Epithelial cell of esophagus (primary cell): ENCODE results near the gene TMPRSS6.

Experiments
- DNase-seq: peaks from one replicate; pipeline ENCODE4 v3.0.0; 2010; ENCODE audit warnings: low read depth
- H3K4me3 ChIP-seq: 2 replicates; pipeline ENCODE4 v1.5.1; 2011; ENCODE audit warnings: mild to moderate bottlenecking, low read length, control low read depth
- TF ChIP-seq, protein P1 (sequence below): IDR thresholded peaks from 2 replicates; pipeline ENCODE4 v1.5.1; 2011; ENCODE audit warnings: low read depth, mild to moderate bottlenecking, low read length, control low read depth, inconsistent platforms; ENCODE audit not compliant: insufficient read depth; ENCODE audit errors: missing control alignments

TMPRSS6 gene

DNA sequence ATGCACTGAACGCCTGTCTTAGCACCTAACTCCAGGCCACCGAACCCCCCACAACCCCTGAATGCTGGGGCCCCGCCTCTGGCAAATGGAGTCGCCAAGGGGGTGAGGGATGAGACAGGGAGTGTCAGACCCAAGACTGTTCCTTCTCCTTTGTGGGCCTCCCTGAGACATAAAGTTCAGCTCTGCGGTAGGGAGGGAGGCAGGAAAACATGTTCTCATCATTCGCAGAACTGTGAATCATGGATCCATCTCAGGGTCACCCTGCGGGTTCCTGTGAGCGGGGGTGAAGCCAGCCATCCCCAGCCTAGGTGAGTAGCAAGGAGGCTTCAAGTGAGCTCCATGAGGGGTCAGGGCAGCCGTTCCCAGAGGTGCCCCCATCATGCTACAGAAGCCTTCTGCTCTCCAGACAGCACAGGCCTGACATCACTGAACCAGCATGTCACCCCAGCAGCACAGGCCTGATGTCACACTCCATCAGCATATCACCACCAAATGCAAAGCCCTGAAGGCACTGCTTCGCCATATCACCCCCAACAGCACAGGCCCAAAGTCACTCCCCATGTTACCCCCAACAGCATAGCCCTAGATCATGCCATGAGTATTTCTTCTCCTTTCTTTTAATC, 27.2 kb downstream of the TMPRSS6 start:
- TF ChIP-seq, protein P1, sequence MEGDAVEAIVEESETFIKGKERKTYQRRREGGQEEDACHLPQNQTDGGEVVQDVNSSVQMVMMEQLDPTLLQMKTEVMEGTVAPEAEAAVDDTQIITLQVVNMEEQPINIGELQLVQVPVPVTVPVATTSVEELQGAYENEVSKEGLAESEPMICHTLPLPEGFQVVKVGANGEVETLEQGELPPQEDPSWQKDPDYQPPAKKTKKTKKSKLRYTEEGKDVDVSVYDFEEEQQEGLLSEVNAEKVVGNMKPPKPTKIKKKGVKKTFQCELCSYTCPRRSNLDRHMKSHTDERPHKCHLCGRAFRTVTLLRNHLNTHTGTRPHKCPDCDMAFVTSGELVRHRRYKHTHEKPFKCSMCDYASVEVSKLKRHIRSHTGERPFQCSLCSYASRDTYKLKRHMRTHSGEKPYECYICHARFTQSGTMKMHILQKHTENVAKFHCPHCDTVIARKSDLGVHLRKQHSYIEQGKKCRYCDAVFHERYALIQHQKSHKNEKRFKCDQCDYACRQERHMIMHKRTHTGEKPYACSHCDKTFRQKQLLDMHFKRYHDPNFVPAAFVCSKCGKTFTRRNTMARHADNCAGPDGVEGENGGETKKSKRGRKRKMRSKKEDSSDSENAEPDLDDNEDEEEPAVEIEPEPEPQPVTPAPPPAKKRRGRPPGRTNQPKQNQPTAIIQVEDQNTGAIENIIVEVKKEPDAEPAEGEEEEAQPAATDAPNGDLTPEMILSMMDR = no peak

DNA sequence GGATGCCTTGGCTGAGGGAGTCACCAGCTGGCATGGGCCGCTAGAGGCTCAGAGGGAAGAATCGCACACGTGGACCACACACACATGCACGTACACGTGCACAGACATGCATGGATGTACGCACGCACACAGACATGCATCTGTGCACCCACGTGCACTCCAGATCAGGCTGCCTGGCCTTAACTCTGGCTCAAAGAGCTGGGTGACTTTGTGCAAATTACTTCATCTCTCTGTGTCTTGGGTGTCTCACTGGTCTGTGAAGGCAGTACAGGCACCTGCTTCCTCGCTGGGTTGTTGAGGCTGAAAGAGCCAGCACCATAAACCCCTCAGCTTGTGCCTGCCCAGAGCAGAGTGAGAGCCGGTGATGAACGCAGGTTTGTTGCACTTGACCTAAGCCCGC, 28.7 kb downstream of the TMPRSS6 start:
- TF ChIP-seq, protein P1 = no peak
- no peak for DNase-seq
- no peak overlapping the region for H3K4me3 ChIP-seq

More for the DNA sequence above, 27.2 kb downstream of the TMPRSS6 start:
- H3K4me3 ChIP-seq = no peak overlapping the region
- DNase-seq = no peak

DNA sequence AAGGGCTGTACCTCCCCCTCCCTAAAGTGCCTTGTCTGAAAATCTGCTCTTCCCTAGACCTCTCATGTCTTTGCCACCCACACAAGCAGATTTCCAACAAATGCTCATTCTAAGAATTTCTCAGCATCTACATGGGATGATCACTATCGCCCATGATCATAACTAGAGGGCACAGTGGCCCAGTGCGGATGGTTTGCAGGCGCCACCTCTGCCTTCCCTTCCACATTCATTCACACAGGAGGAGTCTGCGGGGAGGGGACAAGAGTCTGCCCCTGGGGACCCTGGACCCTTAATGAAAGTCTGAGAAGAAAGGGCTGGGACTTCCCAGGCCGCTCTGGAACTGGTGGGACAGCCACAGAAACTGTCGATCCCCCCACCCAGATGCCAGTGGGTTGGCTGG, 29.1 kb downstream of the TMPRSS6 start:
- H3K4me3 ChIP-seq = no peak overlapping the region
- DNase-seq = no peak
- TF ChIP-seq, protein P1 = no peak

DNA sequence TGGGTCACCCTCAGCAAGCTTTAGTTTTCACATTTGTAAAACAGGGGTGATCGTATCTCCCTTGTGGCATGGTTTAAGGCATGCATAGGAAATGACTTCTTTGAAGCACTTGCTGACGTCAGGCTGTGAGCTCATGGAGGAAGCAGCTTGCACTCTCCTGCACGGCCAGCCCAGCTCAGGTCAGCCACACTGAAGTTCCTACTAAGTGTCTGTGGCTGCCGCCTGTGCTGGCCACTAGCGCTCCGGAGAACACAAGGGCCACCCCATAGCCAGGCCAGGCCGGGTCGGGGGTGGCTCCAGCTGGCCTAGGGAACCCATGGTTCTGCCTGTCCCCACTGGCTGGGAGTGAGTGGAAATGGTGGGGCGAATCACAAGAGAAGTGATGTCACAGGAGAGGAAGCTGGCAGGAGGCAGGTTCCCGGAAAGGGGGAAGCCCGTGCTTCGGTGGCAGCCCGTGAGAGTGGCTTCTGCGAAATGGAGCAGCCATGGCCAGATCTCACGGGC, 29.8 kb downstream of the TMPRSS6 start:
- TF ChIP-seq, protein P1 = no peak
- H3K4me3 ChIP-seq = no peak overlapping the region
- DNase-seq = no peak

DNA sequence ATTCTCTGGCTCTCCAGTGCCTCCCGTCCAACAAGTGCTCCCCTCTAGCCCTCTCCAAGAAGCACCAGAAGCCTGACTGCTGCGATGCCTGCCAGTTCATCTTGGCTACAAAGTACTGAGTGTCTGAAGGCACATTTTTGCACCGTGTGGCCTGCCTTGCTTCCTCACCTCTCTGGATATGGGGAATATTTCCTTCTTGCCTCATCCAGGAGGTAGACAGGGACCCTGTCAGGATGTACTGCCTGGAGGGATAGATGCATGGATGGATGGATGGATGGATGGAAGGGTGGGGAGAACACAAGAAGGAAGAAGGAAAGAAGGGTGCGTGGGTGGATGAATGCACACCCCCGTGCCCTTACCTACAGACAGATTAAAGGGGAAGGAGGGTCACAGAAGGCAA, 30.4 kb downstream of the TMPRSS6 start:
- TF ChIP-seq, protein P1 = no peak
- no peak overlapping the region for H3K4me3 ChIP-seq
- DNase-seq = no peak

DNA sequence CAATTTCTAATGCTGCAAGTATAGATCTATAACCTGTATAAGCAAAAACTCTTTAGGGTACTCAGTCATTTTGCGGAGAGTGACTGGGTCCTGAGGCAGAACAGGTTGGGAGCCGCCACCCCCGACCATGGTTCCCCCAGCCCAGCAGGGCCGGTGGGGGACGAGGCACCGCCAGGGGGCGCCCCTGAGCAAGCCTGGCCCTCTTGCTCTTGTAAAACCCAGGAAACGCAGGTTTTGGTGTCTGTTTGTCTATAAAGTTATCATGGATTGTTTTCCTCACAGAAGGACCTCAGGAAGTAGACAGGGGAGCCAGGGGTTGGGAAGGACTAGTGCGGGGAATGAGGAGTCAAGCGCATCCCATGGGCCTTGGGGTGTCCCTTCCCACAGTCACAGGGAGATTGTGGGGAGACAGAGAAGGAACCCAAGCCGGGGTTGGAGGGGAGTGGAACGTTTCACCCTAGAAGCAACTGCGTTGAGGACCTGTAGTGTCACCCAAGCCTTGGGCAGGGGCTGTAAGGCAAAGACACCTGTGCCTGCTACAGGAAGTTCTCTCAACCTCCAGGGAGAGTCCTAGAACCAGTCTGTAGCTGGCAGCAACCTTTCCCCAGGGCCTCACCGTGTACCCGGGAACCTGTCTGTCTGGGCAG, 31.6 kb downstream of the TMPRSS6 start:
- TF ChIP-seq, protein P1 = peak; percentile 98
- H3K4me3 ChIP-seq = no peak overlapping the region

More for the DNA sequence above, 31.6 kb downstream of the TMPRSS6 start:
- peak; percentile 55 for DNase-seq
